Measurements from ENCODE around the gene COL20A1.

COL20A1 gene

GRCh38 chr20:63281742-63282665 is 11.0 kb upstream of the COL20A1 start:
- TF ChIP-seq CTCF (IDR thresholded peaks at IDR 0.05; ENCODE audit: control extremely low read depth, extremely low read depth, low read depth, missing control alignments), result no peak
- no peak for DNase-seq (ENCODE audit: extremely low spot score)
- ChIA-PET CTCF (interaction anchor here (1.1 to 1.9 kb wide), 3 partner anchors 8 to 28 kb away, joined by 3 to 7 read pairs (median 4); partner anchors contain the start of gene ARFGAP1), POLR2A (interaction anchor here (0.6 to 0.7 kb wide), 3 partner anchors 223 to 660 kb away, joined by 3 to 4 read pairs (median 3); no protein-coding TSS in a partner anchor)

GRCh38 chr20:63282946-63283345 is 10.0 kb upstream of the COL20A1 start:
- TF ChIP-seq CTCF (IDR thresholded peaks at IDR 0.05; ENCODE audit: control extremely low read depth, extremely low read depth, low read depth, missing control alignments), result no peak
- ChIA-PET CTCF (interaction anchor here (1.2 kb wide), 1 partner anchor 27 kb away, joined by 3 read pairs; no protein-coding TSS in a partner anchor), POLR2A (interaction anchor here (0.6 kb wide), 1 partner anchor 14 kb away, joined by 3 read pairs; no protein-coding TSS in a partner anchor)
- DNase-seq (ENCODE audit: extremely low spot score), result no peak

GRCh38 chr20:63283397-63284082 is 9.4 kb upstream of the COL20A1 start:
- DNase-seq (ENCODE audit: extremely low spot score), result no peak
- POLR2A ChIA-PET, result interaction anchor here (1.1 kb wide), 1 partner anchor 46 kb away, joined by 3 read pairs; no protein-coding TSS in a partner anchor
- TF ChIP-seq CTCF (IDR thresholded peaks at IDR 0.05; ENCODE audit: control extremely low read depth, extremely low read depth, low read depth, missing control alignments), result no peak
- CTCF ChIA-PET, result interaction anchor here (1.2 kb wide), 1 partner anchor 27 kb away, joined by 3 read pairs; no protein-coding TSS in a partner anchor

- no peak for TF ChIP-seq CTCF (IDR thresholded peaks at IDR 0.05; ENCODE audit: control extremely low read depth, extremely low read depth, low read depth, missing control alignments)
- ChIA-PET CTCF (no interaction called here), POLR2A (interaction anchor here (1.1 kb wide), 1 partner anchor 46 kb away, joined by 3 read pairs; no protein-coding TSS in a partner anchor)
- no peak for DNase-seq (ENCODE audit: extremely low spot score)
Measured at GRCh38 chr20:63284083-63284440, 8.9 kb upstream of the COL20A1 start.

GRCh38 chr20:63284544-63284949 is 8.4 kb upstream of the COL20A1 start:
- no peak for TF ChIP-seq CTCF (IDR thresholded peaks at IDR 0.05; ENCODE audit: control extremely low read depth, extremely low read depth, low read depth, missing control alignments)
- ChIA-PET CTCF (no interaction called here), POLR2A (no interaction called here)
- DNase-seq (ENCODE audit: extremely low spot score), result no peak

GRCh38 chr20:63284981-63285524 is 7.9 kb upstream of the COL20A1 start:
- POLR2A ChIA-PET, result no interaction called here
- CTCF ChIA-PET, result no interaction called here

More at GRCh38 chr20:63284981-63285524, 7.9 kb upstream of the COL20A1 start:
- TF ChIP-seq CTCF (IDR thresholded peaks at IDR 0.05; ENCODE audit: control extremely low read depth, extremely low read depth, low read depth, missing control alignments), result no peak
- DNase-seq (ENCODE audit: extremely low spot score), result no peak
